Muscle layer of duodenum (tissue), 2 donors: ENCODE measurements around the gene DTNBP1.
"Not testable (repeated sequence)": the region's sequence is repeated elsewhere in the genome, so short reads cannot be mapped to it uniquely, and the experiment has no call there.

Source experiments
- H3K27ac ChIP-seq: one replicate; pipeline ENCODE4 v1.7.0; 2013; ENCODE audit warnings: mild to moderate bottlenecking, low read length
- H3K27me3 ChIP-seq: one replicate; pipeline ENCODE4 v1.7.0; 2013; ENCODE audit warnings: low read depth, mild to moderate bottlenecking, control low read depth, low read length
- H3K36me3 ChIP-seq, 2 donors: one replicate each; pipeline ENCODE4 v1.7.0; 2013; ENCODE audit warnings: low read length in 2 of 2, control low read depth in 1 of 2, mild to moderate bottlenecking in 1 of 2; ENCODE audit not compliant: insufficient read depth in 2 of 2, control insufficient read depth in 1 of 2
- H3K4me1 ChIP-seq, 2 donors: one replicate each; pipeline ENCODE4 v1.7.0; 2013; ENCODE audit warnings: low read length in 2 of 2, mild to moderate bottlenecking in 2 of 2, control low read depth in 1 of 2, moderate library complexity in 1 of 2; ENCODE audit not compliant: insufficient read depth in 2 of 2, control insufficient read depth in 1 of 2
- H3K4me3 ChIP-seq, 2 donors: one replicate each; pipeline ENCODE4 v1.7.0; 2013; ENCODE audit warnings: low read length in 2 of 2, low read depth in 1 of 2, mild to moderate bottlenecking in 1 of 2
- H3K9me3 ChIP-seq, 2 donors: one replicate each; pipeline ENCODE4 v1.7.0; 2013; ENCODE audit warnings: low read length in 2 of 2, control low read depth in 1 of 2, mild to moderate bottlenecking in 1 of 2; ENCODE audit not compliant: control insufficient read depth in 1 of 2
- donor health status: healthy.

The DTNBP1 gene

GRCh38 chr6:15682965-15683822, 20.4 kb upstream of the DTNBP1 start:
- no peaks in the 10 kb centered on the region for H3K36me3 ChIP-seq
- H3K4me3 ChIP-seq: no peak overlapping the region
- no peaks in the 10 kb centered on the region for H3K27me3 ChIP-seq
- H3K4me1 ChIP-seq: no peaks in the 10 kb centered on the region
- H3K27ac ChIP-seq: no peak overlapping the region
- H3K9me3 ChIP-seq: no peaks in the 10 kb centered on the region

- Histone ChIP-seq H3K4me3 (no peak overlapping the region), H3K36me3 (no peaks in the 10 kb centered on the region), H3K27me3 (no peaks in the 10 kb centered on the region), H3K9me3 (no peaks in the 10 kb centered on the region), H3K27ac (no peak overlapping the region), H3K4me1 (no peaks in the 10 kb centered on the region)
Observed at GRCh38 chr6:15681946-15682345, 19.1 kb upstream of the DTNBP1 start.

DNA sequence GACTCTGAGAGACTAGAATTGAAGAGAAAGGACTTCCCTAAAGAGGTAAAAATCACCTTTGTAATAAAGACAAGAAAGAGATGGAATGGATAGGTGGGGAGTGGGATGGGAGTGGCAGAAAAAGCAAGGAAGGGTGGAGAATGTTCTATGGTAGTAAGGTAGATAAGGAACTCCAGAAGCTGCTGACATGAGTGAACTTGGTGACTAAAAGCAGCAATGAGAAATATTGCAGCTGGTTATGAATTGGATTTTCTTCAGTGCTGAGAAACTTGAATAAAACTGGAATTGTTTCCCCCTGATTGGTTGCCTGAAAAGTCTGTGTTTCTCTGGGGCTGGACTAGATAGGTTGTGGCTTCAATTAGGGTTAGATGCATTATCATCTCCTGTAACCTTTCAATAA, 15.7 kb upstream of the DTNBP1 start:
- no peak overlapping the region for H3K4me3 ChIP-seq
- peaks cover 0 to 7% of the 10 kb centered on the region in 2 donors for H3K4me1 ChIP-seq

DNA sequence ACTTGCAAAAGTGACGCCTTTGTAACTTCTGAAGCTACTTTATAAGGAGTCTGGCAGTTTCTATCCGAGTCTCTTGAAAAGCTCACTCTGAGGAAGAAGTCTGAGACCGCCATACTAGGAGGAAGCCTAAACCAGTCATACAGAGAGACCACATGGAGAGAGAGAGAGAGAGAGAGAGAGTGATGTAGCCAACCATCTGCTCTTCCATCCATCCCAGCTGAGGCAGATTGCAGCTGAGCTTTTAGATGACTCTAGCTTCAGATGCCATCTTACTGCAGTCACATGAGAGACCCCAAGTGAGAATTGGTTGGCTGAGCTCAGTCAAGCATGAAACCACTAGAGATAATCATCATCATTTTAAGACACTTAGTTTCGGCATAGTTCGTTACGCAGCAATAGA, 15.0 kb upstream of the DTNBP1 start:
- Histone ChIP-seq H3K27me3 (no peaks in the 10 kb centered on the region), H3K4me3 (no peak overlapping the region)

More for the DNA sequence above, 15.7 kb upstream of the DTNBP1 start:
- Histone ChIP-seq H3K27me3 (no peaks in the 10 kb centered on the region), H3K9me3 (no peaks in the 10 kb centered on the region), H3K27ac (no peak overlapping the region), H3K36me3 (no peaks in the 10 kb centered on the region)

DNA sequence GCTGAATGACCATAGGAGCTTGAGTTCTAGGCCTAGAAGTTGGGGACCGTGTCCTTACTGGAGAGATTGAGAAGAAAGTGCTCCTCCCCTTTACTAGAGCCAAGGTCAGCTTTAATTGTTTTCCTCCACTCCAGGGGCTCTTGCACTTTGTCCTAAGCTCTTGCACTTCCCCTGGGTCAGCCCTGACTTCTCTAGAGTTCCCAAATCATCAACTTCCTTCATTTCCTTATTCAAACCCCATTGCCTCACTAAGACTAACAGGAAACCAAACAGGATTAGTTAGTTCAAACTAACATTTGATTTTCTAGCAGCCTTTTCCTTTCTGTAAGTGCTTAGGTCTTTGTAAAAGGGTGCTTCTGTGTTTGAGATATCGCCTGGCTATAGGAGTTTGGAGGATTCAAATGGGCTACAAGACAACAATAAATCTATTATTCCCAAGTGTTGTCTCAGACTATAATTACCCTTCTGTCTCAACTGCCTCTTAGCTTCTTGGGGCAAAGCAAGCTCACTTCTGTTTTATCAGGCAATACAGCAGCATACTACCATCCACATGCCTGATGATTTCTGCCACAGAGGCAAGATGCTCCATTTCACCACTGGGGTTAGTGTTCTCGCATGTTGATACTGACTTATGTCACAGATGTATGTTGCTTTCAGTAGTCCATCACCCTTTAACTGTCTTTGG, 12.8 kb upstream of the DTNBP1 start:
- Histone ChIP-seq H3K4me1 (peaks cover 0 to 7% of the 10 kb centered on the region in 2 donors), H3K27ac (no peak overlapping the region), H3K27me3 (no peaks in the 10 kb centered on the region), H3K9me3 (no peaks in the 10 kb centered on the region), H3K4me3 (no peak overlapping the region), H3K36me3 (no peaks in the 10 kb centered on the region)

More for the DNA sequence above, 15.0 kb upstream of the DTNBP1 start:
- H3K4me1 ChIP-seq: peaks cover 0 to 7% of the 10 kb centered on the region in 2 donors
- H3K36me3 ChIP-seq: no peaks in the 10 kb centered on the region
- no peak overlapping the region for H3K27ac ChIP-seq
- no peaks in the 10 kb centered on the region for H3K9me3 ChIP-seq

GRCh38 chr6:15674690-15675386, 12.0 kb upstream of the DTNBP1 start:
- Histone ChIP-seq H3K4me1 (peaks cover 0 to 7% of the 10 kb centered on the region in 2 donors), H3K4me3 (no peak overlapping the region), H3K9me3 (no peaks in the 10 kb centered on the region), H3K27me3 (no peaks in the 10 kb centered on the region), H3K27ac (no peak overlapping the region), H3K36me3 (no peaks in the 10 kb centered on the region)

GRCh38 chr6:15673666-15674065, 10.8 kb upstream of the DTNBP1 start:
- Histone ChIP-seq H3K9me3 (no peaks in the 10 kb centered on the region), H3K27me3 (no peaks in the 10 kb centered on the region), H3K4me1 (peaks cover 0 to 7% of the 10 kb centered on the region in 2 donors), H3K4me3 (no peak overlapping the region), H3K27ac (no peak overlapping the region), H3K36me3 (no peaks in the 10 kb centered on the region)

DNA sequence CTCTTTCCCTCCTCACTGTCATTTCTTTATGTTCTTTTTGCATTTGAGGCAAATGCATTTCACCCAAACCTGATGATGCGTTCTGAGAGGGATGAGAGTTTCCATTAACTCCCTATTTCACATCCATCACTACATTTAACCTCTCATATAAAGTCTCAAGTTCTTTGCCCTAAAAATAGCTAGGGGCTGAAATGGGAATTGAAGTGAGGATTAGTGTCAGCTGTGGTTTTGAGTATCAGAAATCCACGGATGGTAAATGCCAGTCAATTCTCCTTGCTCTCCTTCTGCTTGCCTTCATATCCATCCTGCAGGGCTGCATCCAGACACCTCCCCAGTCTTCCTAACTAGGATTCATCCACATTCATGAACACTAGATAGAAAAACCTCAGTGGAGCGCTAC, 10.0 kb upstream of the DTNBP1 start:
- Histone ChIP-seq H3K4me3 (no peak overlapping the region), H3K4me1 (peaks cover 0 to 7% of the 10 kb centered on the region in 2 donors), H3K9me3 (no peaks in the 10 kb centered on the region), H3K27ac (no peak overlapping the region), H3K27me3 (no peaks in the 10 kb centered on the region), H3K36me3 (no peaks in the 10 kb centered on the region)

- no peaks in the 10 kb centered on the region for H3K36me3 ChIP-seq
- H3K4me3 ChIP-seq: no peak overlapping the region
- no peaks in the 10 kb centered on the region for H3K27me3 ChIP-seq
- H3K4me1 ChIP-seq: peaks cover 0 to 7% of the 10 kb centered on the region in 2 donors
- H3K27ac ChIP-seq: no peak overlapping the region
- H3K9me3 ChIP-seq: no peaks in the 10 kb centered on the region
Observed at GRCh38 chr6:15672291-15672690, 9.5 kb upstream of the DTNBP1 start.

DNA sequence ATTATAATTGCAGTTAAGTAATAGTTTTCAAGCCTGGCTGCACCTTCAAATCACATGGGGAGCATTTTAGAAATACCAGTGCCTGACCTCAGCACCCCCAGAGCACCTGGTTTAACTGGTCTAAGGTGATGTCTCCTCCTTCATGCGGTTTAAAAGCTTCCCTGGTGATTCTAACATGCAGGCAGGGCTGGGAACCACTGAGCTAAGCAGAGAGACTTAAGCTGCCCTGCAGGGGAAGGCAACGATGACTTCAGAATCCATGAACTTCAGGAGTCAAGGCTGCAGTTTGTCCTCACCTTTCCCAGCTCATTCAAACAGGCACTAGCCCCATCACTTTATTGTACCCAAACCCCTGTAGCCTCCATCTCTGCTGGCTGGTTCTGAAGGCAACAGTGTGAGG, 6.1 kb upstream of the DTNBP1 start:
- Histone ChIP-seq H3K27me3 (no peaks in the 10 kb centered on the region), H3K36me3 (no peaks in the 10 kb centered on the region), H3K4me1 (no peaks in the 10 kb centered on the region), H3K27ac (no peak overlapping the region), H3K9me3 (no peaks in the 10 kb centered on the region), H3K4me3 (no peak overlapping the region)

GRCh38 chr6:15666896-15667295, 4.1 kb upstream of the DTNBP1 start:
- not testable (repeated sequence) for H3K4me1 ChIP-seq, H3K27ac ChIP-seq, H3K27me3 ChIP-seq, H3K36me3 ChIP-seq, H3K4me3 ChIP-seq, H3K9me3 ChIP-seq
